Stimulated activated naive CD8-positive, alpha-beta T cell treated with anti-CD3 and anti-CD28 coated beads, Interleukin-15, Interleukin-2, amounts not matched to agents 100 U/mL and 50 U/mL, for 24 hours (primary cell): ENCODE measurements around the gene SMYD3.

Experiments used
- ATAC-seq: fragments of 150-1000 bp; cut with Tn5 transposase; one replicate; pipeline ENCODE4 v1.10.0; 2021
- DNase-seq: peaks from one replicate; pipeline ENCODE4 v3.0.0; 2021

SMYD3 gene

DNA sequence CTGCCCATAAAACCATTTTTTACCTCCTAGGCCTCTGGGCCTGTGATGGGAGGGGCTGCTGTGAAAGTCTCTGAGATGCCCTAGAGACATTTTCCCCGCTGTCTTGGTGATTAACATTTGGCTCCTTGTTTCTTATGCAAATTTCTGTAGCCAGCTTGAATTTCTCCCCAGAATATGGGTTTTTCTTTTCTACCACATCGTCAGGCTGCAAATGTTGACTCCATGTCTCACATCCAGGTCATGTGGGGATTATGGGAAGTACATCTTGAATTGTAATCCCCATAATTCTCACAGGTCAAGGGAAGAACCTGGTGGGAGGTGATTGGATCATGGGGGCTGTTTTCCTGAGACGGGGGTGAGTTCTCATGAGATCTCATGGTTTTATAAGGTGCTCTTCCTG, 603.2 kb downstream of the SMYD3 start:
- ATAC-seq, result no peak
- no peak for DNase-seq

DNA sequence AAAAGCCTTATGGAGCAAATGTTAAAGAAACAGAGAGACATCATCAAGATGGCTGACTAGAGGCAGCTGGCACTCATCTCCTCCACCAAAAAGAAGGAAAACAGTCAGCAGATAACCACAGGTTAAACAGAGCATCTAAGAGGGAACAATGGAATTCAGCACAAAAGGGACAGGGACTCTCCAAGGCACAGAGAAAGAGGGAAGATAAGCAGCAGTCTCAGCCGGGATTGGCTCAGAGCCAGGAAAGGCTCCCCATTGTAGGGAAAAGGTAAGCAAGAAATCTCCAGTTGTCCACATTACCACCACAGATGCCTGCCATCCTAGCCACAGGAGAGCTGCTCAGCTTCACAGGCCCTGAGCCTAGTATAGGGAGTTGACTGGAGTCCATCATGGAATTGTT, 605.5 kb downstream of the SMYD3 start:
- DNase-seq, result no peak
- no peak for ATAC-seq

DNA sequence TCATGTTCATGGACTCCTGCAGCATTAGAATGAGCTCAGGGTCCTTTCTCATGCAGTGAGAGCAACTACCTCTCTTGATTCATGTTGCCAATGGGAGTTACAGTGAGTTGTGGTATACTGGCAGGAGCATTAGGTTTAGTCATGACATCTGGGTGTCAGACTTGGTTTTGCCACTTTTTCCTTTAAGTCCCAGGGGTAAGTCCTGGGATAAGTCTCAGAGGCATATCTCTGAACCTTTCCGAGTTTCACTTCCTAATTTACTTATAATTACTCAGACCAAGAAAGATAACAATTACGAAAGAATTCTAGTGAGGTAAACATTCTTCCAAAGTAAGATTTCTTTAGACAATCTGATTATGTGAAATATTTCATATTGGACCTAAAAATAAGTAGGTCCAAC, 606.0 kb downstream of the SMYD3 start:
- ATAC-seq, result no peak

DNA sequence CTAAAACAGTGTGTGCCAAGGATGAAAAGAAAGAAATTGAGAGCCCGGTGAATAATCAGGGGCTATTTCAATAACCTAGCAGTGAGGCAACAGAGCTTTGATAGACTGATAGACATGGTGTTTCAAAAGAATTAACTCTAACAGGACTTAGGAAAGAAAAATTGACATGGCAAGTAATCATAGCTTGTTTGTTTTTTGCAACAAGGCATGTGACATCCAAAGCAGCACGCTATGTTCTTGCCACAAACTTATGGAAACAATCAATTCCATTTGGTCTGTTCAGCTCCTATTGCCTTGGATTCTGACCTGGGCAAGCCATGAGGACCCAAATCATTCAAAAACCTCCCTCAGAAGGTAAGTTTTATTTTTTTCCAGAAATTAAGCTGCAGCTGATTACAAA, 608.5 kb downstream of the SMYD3 start:
- no peak for DNase-seq

More for the DNA sequence above, 606.0 kb downstream of the SMYD3 start:
- DNase-seq, result no peak

GRCh38 chr1:245896258-245896657, 610.8 kb downstream of the SMYD3 start:
- no peak for DNase-seq
- ATAC-seq, result no peak

More for the DNA sequence above, 608.5 kb downstream of the SMYD3 start:
- ATAC-seq, result no peak

GRCh38 chr1:245895455-245895959, 611.6 kb downstream of the SMYD3 start:
- ATAC-seq, result no peak
- DNase-seq, result no peak

GRCh38 chr1:245894843-245895242, 612.2 kb downstream of the SMYD3 start:
- DNase-seq (no peak), ATAC-seq (no peak)

- DNase-seq, result no peak
- ATAC-seq, result no peak
These were observed 614.1 kb downstream of the SMYD3 start for GRCh38 chr1:245893025-245893424.

DNA sequence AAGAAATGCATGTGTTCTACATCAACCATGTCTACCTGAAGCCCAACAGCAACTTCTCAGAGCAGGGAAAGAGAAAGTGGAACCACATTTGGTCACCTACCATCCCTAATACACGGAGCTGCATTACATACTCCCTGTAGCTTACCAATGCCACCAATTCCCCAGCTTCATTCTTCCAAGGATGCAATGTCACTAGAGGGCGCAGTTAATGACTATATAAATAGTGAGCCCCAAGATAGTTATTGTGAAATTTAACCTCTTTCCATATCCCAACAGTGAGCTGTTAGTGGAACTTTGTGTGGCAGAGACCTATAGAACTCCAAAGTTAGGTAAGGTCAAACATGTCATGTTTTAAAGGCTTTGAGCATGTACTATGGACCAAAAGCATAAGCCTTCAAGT, 618.3 kb downstream of the SMYD3 start:
- DNase-seq, result no peak
- no peak for ATAC-seq

GRCh38 chr1:245887829-245888228, 619.2 kb downstream of the SMYD3 start:
- DNase-seq (no peak), ATAC-seq (no peak)

DNA sequence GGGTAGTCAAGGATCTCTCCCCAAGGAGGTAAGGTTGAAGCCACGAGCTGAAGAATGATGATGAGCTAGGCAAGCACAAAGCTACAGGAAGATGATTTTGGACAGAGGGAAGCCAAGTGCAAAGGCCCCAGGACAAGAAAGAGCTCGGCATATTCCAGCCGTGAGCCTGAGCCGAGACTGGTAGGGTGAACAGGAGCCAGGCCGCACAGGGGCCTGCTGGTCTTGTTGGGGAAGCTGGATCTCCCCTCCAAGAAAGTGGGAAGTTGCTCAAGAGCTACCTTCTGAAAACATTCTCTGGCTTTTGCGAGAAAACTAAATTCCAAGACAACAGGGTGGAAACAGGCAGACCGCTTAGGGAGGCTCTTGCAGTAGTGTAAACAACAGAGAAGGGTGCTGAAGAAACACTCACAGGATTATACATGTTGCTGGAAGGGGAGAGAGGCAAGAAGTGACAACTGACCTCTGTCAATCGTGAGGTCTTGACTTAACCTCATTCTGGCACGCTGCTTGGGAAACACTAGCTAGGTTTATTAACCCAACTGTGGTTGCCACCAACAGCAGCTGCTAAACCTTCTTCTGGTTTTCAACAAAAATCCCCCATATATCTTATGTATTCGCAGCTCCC, 625.2 kb downstream of the SMYD3 start:
- DNase-seq, result no peak
- no peak for ATAC-seq

DNA sequence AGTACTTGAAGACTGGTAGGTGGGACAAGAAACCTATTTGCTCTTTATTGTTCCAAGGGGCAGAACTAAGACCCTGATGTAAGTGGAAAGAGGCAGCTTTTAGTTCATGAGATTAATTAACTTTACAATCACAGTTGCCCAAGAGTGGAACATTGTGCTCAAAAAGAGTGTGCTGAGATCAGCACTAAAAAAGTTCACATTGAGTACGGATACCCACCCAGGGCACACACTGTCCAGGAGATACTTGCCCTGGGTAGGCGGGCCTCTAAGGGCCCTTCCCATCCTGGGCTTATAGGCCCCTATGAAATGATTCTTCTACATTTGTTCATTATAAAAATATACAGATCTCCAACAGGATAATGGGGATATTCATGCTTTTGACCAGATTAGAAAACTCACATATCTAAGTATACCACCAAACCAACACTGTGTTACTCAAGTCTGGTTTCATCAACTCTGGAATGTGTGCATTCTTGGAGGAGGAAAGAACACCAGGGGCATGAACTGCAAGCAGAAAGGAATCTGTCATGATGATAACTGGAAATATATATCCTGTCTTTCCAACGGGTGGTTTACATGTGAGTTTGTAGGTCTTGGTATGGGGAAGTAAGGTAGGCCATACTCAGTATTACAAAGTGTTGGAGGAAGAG, 626.2 kb downstream of the SMYD3 start:
- ATAC-seq (no peak), DNase-seq (no peak)

DNA sequence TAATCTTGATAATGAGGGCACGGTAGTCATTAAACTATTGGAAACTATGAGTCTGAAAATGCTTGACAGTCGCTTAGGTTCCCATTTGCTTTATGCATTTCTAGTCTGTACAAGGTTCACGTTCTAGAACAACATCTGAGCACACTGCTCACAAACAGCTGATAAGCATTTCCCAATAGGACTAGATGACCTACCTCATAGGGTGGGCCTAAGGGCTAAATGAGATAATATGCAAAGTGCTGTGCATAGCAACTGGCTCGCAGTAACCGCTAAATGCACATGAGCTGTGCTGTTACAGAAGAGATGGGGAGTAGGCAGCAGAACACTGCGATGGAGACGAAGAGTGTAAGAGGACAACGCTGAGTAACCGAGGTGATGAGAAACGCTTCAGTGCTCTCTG, 628.0 kb downstream of the SMYD3 start:
- no peak for DNase-seq
- no peak for ATAC-seq

GRCh38 chr1:245878585-245878984, 628.5 kb downstream of the SMYD3 start:
- no peak for ATAC-seq
- DNase-seq, result no peak

- DNase-seq (no peak), ATAC-seq (no peak)
These were observed 629.1 kb downstream of the SMYD3 start for GRCh38 chr1:245877976-245878375.

DNA sequence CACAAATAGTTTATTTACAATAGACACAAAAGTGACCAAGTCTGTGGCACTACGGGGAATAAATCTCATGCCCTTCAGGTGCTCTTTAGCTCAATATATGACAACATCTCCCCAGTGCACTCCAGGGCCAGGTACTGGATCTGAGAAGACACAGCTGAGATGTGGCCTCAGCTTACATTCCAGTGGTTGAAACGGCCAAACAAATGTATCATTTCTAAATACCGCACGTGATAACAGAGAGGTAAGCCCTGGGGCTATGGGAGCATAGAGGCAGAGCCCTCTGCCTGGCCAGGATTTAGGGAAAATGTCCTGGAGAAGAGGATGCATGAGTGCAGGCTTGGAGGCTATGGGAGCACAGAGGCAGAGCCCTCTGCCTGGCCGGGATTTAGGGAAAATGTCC, 630.5 kb downstream of the SMYD3 start:
- DNase-seq, result no peak

DNA sequence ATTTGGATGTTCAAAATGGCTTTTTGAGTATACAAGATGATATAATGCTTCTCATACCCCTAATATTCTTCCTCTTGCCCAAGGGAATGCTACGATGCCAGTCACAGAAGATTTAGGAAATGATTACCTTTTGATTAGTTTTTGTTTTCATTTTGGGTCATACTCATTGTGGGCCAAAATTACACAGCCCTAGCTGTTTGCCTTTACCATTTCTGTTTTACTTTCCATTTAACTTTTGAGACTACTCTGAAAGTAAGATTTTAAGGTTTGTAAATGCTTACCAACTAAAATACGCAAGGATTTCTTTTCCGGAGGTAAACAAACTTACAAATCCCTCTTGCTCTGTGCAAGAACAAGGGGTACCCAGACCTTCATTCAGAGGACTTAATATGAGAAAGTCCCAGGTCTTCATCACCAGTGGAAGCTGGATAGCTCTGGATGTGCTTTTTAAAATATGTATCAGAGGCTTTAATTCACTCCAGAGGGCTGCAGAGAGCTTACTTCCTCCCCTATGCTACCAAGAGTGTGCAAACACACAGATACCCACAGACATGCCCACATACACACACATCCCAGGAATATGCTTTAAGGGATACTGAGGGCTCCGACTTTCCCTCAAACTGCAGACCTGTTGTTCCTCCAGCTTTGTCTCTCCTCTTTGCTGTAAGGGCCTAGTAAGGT, 631.4 kb downstream of the SMYD3 start:
- DNase-seq (no peak), ATAC-seq (no peak)

More for the DNA sequence above, 630.5 kb downstream of the SMYD3 start:
- ATAC-seq, result no peak

- DNase-seq (no peak), ATAC-seq (no peak)
These were observed 632.0 kb downstream of the SMYD3 start for GRCh38 chr1:245874942-245875580.

GRCh38 chr1:245873883-245874671, 633.0 kb downstream of the SMYD3 start:
- ATAC-seq, result no peak
- no peak for DNase-seq

- DNase-seq, result no peak
- ATAC-seq, result no peak
These were observed 634.0 kb downstream of the SMYD3 start for GRCh38 chr1:245873068-245873467.

- DNase-seq (no peak), ATAC-seq (no peak)
These were observed 634.6 kb downstream of the SMYD3 start for GRCh38 chr1:245872475-245872874.

GRCh38 chr1:245871915-245872314, 635.2 kb downstream of the SMYD3 start:
- DNase-seq, result no peak
- ATAC-seq, result no peak
